Central memory CD8-positive, alpha-beta T cell (primary cell): ENCODE data around the gene KIRREL3.
"Not testable (repeated sequence)": the region's sequence is repeated elsewhere in the genome, so short reads cannot be mapped to it uniquely, and the experiment has no call there.

ENCODE experiments used
- ATAC-seq: fragments of 150-1000 bp; cut with Tn5 transposase; replicated peaks from 2 replicates; pipeline ENCODE4 v1.10.0; 2022; ENCODE audit warnings: mild to moderate bottlenecking, moderate FRiP score, moderate number of reproducible peaks; ENCODE audit not compliant: poor library complexity, severe bottlenecking; ENCODE audit errors: extremely low read depth
- DNase-seq, 2 donors: peaks; one replicate each; pipeline ENCODE4 v3.0.0; 2021; ENCODE audit warnings: low spot score in 2 of 2
- H3K27ac Mint-ChIP-seq: one replicate; pipeline ENCODE4 v1.8.0; 2022; ENCODE audit warnings: low read depth, mild to moderate bottlenecking, moderate library complexity, mixed read lengths
- H3K27me3 Mint-ChIP-seq: one replicate; pipeline ENCODE4 v1.8.0; 2022; ENCODE audit warnings: mixed read lengths
- H3K36me3 Mint-ChIP-seq: one replicate; pipeline ENCODE4 v1.8.0; 2022; ENCODE audit warnings: mild to moderate bottlenecking, moderate library complexity, mixed read lengths; ENCODE audit not compliant: insufficient read depth
- H3K4me1 Mint-ChIP-seq: one replicate; pipeline ENCODE4 v1.8.0; 2022; ENCODE audit warnings: mixed read lengths
- H3K4me3 Mint-ChIP-seq: one replicate; pipeline ENCODE4 v1.8.0; 2022; ENCODE audit warnings: mild to moderate bottlenecking, moderate library complexity, mixed read lengths
- H3K9me3 Mint-ChIP-seq: one replicate; pipeline ENCODE4 v1.8.0; 2022; ENCODE audit warnings: mixed read lengths

KIRREL3 gene

GRCh38 chr11:126380909-126381308, 619.7 kb downstream of the KIRREL3 start:
- Mint-ChIP-seq H3K27ac (no peak overlapping the region), H3K27me3 (no peaks in the 10 kb centered on the region), H3K4me3 (no peak overlapping the region), H3K36me3 (peaks cover 2% of the 10 kb centered on the region), H3K4me1 (peaks cover 2% of the 10 kb centered on the region), H3K9me3 (no peaks in the 10 kb centered on the region)
- ATAC-seq (no peak), DNase-seq (no peak)

GRCh38 chr11:126378763-126379162, 621.8 kb downstream of the KIRREL3 start:
- Mint-ChIP-seq H3K27ac (no peak overlapping the region), H3K4me1 (no peaks in the 10 kb centered on the region), H3K4me3 (no peak overlapping the region), H3K27me3 (no peaks in the 10 kb centered on the region), H3K9me3 (no peaks in the 10 kb centered on the region), H3K36me3 (peaks cover 2% of the 10 kb centered on the region)
- DNase-seq (no peak), ATAC-seq (no peak)

- no peaks in the 10 kb centered on the region for H3K4me1 Mint-ChIP-seq
- no peak overlapping the region for H3K27ac Mint-ChIP-seq
- H3K27me3 Mint-ChIP-seq: no peaks in the 10 kb centered on the region
- no peak for ATAC-seq
- no peaks in the 10 kb centered on the region for H3K9me3 Mint-ChIP-seq
- H3K4me3 Mint-ChIP-seq: no peak overlapping the region
- no peak for DNase-seq
- H3K36me3 Mint-ChIP-seq: no peaks in the 10 kb centered on the region
These were observed 624.8 kb downstream of the KIRREL3 start for GRCh38 chr11:126375726-126376125.

GRCh38 chr11:126374562-126375300, 625.8 kb downstream of the KIRREL3 start:
- H3K27me3 Mint-ChIP-seq, DNase-seq, H3K27ac Mint-ChIP-seq, H3K4me1 Mint-ChIP-seq, H3K4me3 Mint-ChIP-seq, H3K36me3 Mint-ChIP-seq, ATAC-seq, H3K9me3 Mint-ChIP-seq: not testable (repeated sequence)

- H3K4me3 Mint-ChIP-seq, DNase-seq, H3K4me1 Mint-ChIP-seq, H3K36me3 Mint-ChIP-seq, H3K27ac Mint-ChIP-seq, H3K9me3 Mint-ChIP-seq, H3K27me3 Mint-ChIP-seq, ATAC-seq: not testable (repeated sequence)
These were observed 627.0 kb downstream of the KIRREL3 start for GRCh38 chr11:126373389-126374066.
